GM12891 (cell line): ENCODE data around the gene JMJD6.

Source experiments
- DNase-seq: peaks from one replicate; pipeline ENCODE4 v3.0.0; 2011; ENCODE audit warnings: low spot score; ENCODE audit not compliant: insufficient read length
- FAIRE-seq: peaks from 2 replicates; lab custom pipeline; 2011; peaks lifted over from hg19 to GRCh38; lab: Jason Lieb, UNC
- PAX5 ChIP-seq: IDR thresholded peaks from 2 replicates; pipeline ENCODE4 v1.6.1; 2011; ENCODE audit warnings: low read length, moderate library complexity, mild to moderate bottlenecking; ENCODE audit not compliant: insufficient read depth, severe bottlenecking
- POLR2A ChIP-seq: IDR thresholded peaks from 2 replicates; pipeline ENCODE4 v1.6.1; 2011; ENCODE audit warnings: low read depth, low read length, control low read depth
- POLR2AphosphoS5 ChIP-seq: IDR thresholded peaks from 2 replicates; pipeline ENCODE4 v1.6.1; 2011; ENCODE audit warnings: low read depth, low read length, control low read depth
- POU2F2 ChIP-seq: IDR thresholded peaks from 2 replicates; pipeline ENCODE4 v1.6.1; 2011; ENCODE audit warnings: low read depth, mild to moderate bottlenecking, control low read depth, low read length, moderate library complexity
- SPI1 ChIP-seq: IDR thresholded peaks from 2 replicates; pipeline ENCODE4 v1.6.1; 2011; ENCODE audit warnings: low read depth, low read length, control low read depth
- TAF1 ChIP-seq: IDR thresholded peaks from 2 replicates; pipeline ENCODE4 v1.6.1; 2011; ENCODE audit warnings: low read depth, low read length, control low read depth

The JMJD6 gene

GRCh38 chr17:76687298-76688164 lies 38.9 kb downstream of the JMJD6 start:
- FAIRE-seq (no peak), DNase-seq (no peak)
- TF ChIP-seq PAX5 (no peak), POU2F2 (no peak), POLR2A (no peak), POLR2AphosphoS5 (no peak), SPI1 (no peak), TAF1 (no peak)

- TF ChIP-seq TAF1 (no peak), PAX5 (no peak), SPI1 (no peak), POU2F2 (no peak), POLR2A (no peak), POLR2AphosphoS5 (no peak)
- FAIRE-seq, result no peak
- no peak for DNase-seq
Measured at GRCh38 chr17:76686538-76687297, 39.7 kb downstream of the JMJD6 start.

DNA sequence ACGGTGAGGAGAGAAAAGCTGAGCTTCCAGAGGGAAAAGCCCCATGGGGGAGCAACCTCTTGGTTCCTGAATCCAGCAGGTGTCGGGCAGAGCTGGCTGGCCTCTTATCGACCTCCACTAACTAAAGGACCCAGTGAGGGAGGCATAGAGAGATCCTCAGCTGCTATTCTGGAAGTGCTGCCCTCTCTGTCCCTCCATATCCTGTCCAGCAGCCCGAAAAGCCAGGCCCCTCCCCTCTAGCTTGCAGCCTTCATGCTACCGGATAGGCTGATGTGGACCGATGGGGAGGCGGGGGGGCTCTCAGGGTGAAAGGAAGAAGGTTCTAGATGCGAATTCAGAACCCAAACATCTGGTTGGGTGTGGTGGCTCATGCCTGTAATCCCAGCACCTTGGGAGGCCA lies 40.6 kb downstream of the JMJD6 start:
- DNase-seq (no peak), FAIRE-seq (no peak)
- TF ChIP-seq POLR2A (no peak), POU2F2 (no peak), PAX5 (no peak), POLR2AphosphoS5 (no peak), SPI1 (no peak)

DNA sequence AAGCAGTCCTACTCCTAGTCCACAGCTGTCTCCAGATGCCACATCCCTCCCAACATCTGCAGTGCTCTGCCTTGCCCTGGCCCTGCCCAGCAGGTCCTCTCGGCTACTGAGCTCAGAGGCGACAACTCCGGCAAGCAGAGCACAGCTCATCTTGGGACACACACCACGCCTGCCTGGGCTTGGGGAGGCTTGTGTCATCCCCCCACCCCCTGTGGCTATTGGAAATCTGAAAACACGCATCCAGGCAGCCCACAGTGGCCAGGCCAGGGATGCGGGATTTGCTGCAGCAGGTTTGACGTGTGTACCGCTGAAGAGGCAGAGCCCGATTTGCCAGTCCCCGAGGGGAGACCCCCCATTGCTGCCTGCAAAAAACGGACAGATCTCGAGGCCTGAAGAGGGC lies 41.0 kb downstream of the JMJD6 start:
- FAIRE-seq (no peak), DNase-seq (no peak)
- TF ChIP-seq POLR2A, result no peak
- TF ChIP-seq POU2F2, result no peak
- no peak for TF ChIP-seq POLR2AphosphoS5
- TF ChIP-seq SPI1, result no peak
- TF ChIP-seq TAF1, result no peak
- no peak for TF ChIP-seq PAX5

DNA sequence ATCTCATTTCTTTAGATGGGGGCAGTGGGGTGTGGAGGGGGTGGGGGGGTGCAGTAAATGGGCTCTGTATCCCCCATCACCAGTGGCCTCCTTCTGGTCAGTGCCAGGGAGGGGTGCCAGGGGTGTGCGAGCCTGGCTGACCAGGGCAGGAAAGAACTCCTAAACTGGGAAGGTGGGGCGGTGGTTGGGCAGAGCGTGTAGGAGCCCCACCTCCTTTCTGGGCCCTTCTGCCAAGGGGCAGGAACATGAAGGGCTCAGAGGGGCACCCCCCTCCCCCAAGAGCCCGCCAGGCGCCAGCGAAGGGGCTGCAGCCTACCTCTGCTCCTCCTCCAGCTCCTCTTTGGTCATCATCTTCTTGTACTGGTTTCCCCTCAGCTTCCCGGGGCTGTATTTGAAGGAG lies 41.6 kb downstream of the JMJD6 start:
- DNase-seq, result no peak
- no peak for FAIRE-seq
- TF ChIP-seq SPI1 (no peak), POLR2A (no peak), PAX5 (no peak), TAF1 (no peak), POLR2AphosphoS5 (no peak), POU2F2 (no peak)

DNA sequence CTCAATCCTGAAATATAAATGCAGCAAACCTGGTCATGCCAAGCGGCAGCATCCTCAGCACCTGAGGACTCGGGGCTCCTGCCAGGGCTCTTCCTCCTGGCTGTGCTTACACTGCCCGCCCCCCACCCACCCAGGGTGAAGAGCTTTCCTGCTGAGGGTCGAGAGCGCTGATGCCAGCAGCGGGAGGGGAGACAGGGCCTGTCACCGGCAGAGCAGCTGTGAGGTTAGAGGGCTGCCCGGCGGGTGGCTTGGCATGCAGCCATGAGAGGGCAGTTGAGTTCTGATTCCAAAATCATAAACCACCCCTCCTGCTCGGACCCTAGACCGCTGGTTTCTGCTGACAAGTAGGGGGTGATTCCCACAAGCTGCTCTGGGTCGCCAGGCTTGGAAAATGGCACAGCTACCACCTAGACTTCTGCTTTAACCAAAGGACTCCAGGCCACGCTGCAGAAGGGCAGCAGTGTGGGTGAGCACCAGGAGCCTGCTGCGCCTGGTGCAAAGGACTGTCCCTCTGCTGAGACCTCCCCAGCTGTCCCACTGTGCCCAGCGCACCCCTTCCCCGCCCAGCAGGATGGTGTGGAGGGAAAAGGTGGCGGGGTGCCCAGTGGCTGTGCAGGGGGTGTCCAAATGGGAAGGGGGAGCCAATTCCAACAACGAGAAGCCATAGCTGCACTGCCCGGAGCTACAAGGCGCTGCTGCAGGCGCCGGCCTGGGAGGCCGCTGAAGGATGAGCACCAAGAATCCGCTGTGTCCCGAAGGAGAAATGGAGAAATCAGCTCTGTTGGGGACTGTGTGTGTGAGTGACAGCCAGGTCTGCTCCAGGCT lies 42.3 kb downstream of the JMJD6 start:
- DNase-seq (no peak), FAIRE-seq (no peak)
- no peak for TF ChIP-seq POLR2A
- TF ChIP-seq POU2F2, result no peak
- no peak for TF ChIP-seq PAX5
- no peak for TF ChIP-seq SPI1
- TF ChIP-seq POLR2AphosphoS5, result no peak
- TF ChIP-seq TAF1, result no peak

GRCh38 chr17:76683011-76683755 lies 43.2 kb downstream of the JMJD6 start:
- no peak for DNase-seq
- TF ChIP-seq TAF1 (no peak), POLR2A (no peak), PAX5 (no peak), SPI1 (no peak), POU2F2 (no peak), POLR2AphosphoS5 (no peak)
- FAIRE-seq, result no peak

- no peak for TF ChIP-seq POU2F2
- no peak for TF ChIP-seq SPI1
- no peak for TF ChIP-seq POLR2A
- no peak for TF ChIP-seq TAF1
- TF ChIP-seq PAX5, result no peak
- TF ChIP-seq POLR2AphosphoS5, result no peak
- FAIRE-seq, result no peak
- no peak for DNase-seq
Measured at GRCh38 chr17:76682296-76682695, 44.1 kb downstream of the JMJD6 start.
